ENCODE data around the gene KDM2B. TPM values are rescaled to one million over a fixed set of nuclear protein-coding genes. Genes with fewer than 3 reads are reported as not detected.

The KDM2B gene
- 22.0 and 32.4 TPM in 2 replicates for total RNA-seq
- polyA plus RNA-seq (2012): 12.2 TPM

GRCh38 chr12:121580959-121581685 is at the start of gene KDM2B:
KDM2B (minus strand) TSS chr12:121581023; CDS start chr12:121580911, 112 bp downstream.
- DNase-seq (ENCODE audit: low read depth): peak; percentile 25

GRCh38 chr12:121628536-121628935 is 47.7 kb upstream of the KDM2B start:
- no peak for DNase-seq (ENCODE audit: low read depth)

- DNase-seq (ENCODE audit: low read depth): no peak
Observed at GRCh38 chr12:121628037-121628436, 47.2 kb upstream of the KDM2B start.

GRCh38 chr12:121626853-121627640 is 46.2 kb upstream of the KDM2B start:
- peak; percentile 68 for DNase-seq (ENCODE audit: low read depth)

GRCh38 chr12:121626087-121626852 is 45.4 kb upstream of the KDM2B start, which contains the start of gene ORAI1:
ORAI1 (plus strand) TSS chr12:121626530.
- peak; percentile 96 for DNase-seq (ENCODE audit: low read depth)

- no peak for DNase-seq (ENCODE audit: low read depth)
Observed at GRCh38 chr12:121620333-121620891, 39.6 kb upstream of the KDM2B start.

- DNase-seq (ENCODE audit: low read depth): no peak
Observed at GRCh38 chr12:121618659-121619233, 37.9 kb upstream of the KDM2B start.

GRCh38 chr12:121614872-121615467 is 34.1 kb upstream of the KDM2B start:
- no peak for DNase-seq (ENCODE audit: low read depth)

GRCh38 chr12:121613462-121613861 is 32.6 kb upstream of the KDM2B start:
- no peak for DNase-seq (ENCODE audit: low read depth)

- DNase-seq (ENCODE audit: low read depth): peak; percentile 61
Observed at GRCh38 chr12:121611306-121611705, 30.5 kb upstream of the KDM2B start.

GRCh38 chr12:121610239-121611149 is 29.7 kb upstream of the KDM2B start:
- peak; percentile 94 for DNase-seq (ENCODE audit: low read depth)

- no peak for DNase-seq (ENCODE audit: low read depth)
Observed at GRCh38 chr12:121608301-121608700, 27.5 kb upstream of the KDM2B start.

- no peak for DNase-seq (ENCODE audit: low read depth)
Observed at GRCh38 chr12:121603581-121603980, 22.8 kb upstream of the KDM2B start.

GRCh38 chr12:121602766-121603165 is 21.9 kb upstream of the KDM2B start:
- no peak for DNase-seq (ENCODE audit: low read depth)

- peak; percentile 81 for DNase-seq (ENCODE audit: low read depth)
Observed at GRCh38 chr12:121600702-121601336, 20.0 kb upstream of the KDM2B start.

- no peak for DNase-seq (ENCODE audit: low read depth)
Observed at GRCh38 chr12:121596526-121596925, 15.7 kb upstream of the KDM2B start.

- DNase-seq (ENCODE audit: low read depth): no peak
Observed at GRCh38 chr12:121595520-121595919, 14.7 kb upstream of the KDM2B start.

GRCh38 chr12:121592320-121592719 is 11.5 kb upstream of the KDM2B start:
- no peak for DNase-seq (ENCODE audit: low read depth)

Measured in myocyte (in vitro differentiated cells).